Coronary artery (tissue), 2 donors: ENCODE results near the gene HOATZ.

Experiments used
- DNase-seq: peaks from one replicate; pipeline ENCODE4 v3.0.0-alpha.2; 2017; ENCODE audit warnings: low spot score
- H3K27ac ChIP-seq, 2 donors: fragments of 200-600 bp; sonication (generic); one replicate each; pipeline ENCODE4 v1.5.1; 2016 to 2019
- H3K4me3 ChIP-seq: fragments of 200-600 bp; sonication (generic); 2 replicates; pipeline ENCODE4 v1.5.1; 2016; ENCODE audit warnings: mild to moderate bottlenecking, moderate library complexity
- TF ChIP-seq, protein P1 (sequence below): fragments of 200-600 bp; sonication (generic); IDR thresholded peaks from one replicate; pipeline ENCODE4 v1.5.1; 2019; ENCODE audit warnings: antibody characterized with exemption

Gene HOATZ

GRCh38 chr11:111527279-111527678 lies 12.7 kb downstream of the HOATZ start:
- DNase-seq, result no peak
- TF ChIP-seq, protein P1, sequence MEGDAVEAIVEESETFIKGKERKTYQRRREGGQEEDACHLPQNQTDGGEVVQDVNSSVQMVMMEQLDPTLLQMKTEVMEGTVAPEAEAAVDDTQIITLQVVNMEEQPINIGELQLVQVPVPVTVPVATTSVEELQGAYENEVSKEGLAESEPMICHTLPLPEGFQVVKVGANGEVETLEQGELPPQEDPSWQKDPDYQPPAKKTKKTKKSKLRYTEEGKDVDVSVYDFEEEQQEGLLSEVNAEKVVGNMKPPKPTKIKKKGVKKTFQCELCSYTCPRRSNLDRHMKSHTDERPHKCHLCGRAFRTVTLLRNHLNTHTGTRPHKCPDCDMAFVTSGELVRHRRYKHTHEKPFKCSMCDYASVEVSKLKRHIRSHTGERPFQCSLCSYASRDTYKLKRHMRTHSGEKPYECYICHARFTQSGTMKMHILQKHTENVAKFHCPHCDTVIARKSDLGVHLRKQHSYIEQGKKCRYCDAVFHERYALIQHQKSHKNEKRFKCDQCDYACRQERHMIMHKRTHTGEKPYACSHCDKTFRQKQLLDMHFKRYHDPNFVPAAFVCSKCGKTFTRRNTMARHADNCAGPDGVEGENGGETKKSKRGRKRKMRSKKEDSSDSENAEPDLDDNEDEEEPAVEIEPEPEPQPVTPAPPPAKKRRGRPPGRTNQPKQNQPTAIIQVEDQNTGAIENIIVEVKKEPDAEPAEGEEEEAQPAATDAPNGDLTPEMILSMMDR, result no peak
- Histone ChIP-seq H3K4me3 (no peak overlapping the region), H3K27ac (no peak overlapping the region)

GRCh38 chr11:111528557-111528956 lies 14.0 kb downstream of the HOATZ start:
- Histone ChIP-seq H3K27ac (no peak overlapping the region), H3K4me3 (no peak overlapping the region)
- no peak for DNase-seq
- TF ChIP-seq, protein P1, result no peak

- H3K27ac ChIP-seq, result no peak overlapping the region
- H3K4me3 ChIP-seq, result no peak overlapping the region
- TF ChIP-seq, protein P1, result no peak
- DNase-seq, result no peak
These were observed 15.5 kb downstream of the HOATZ start for GRCh38 chr11:111530091-111530490.

DNA sequence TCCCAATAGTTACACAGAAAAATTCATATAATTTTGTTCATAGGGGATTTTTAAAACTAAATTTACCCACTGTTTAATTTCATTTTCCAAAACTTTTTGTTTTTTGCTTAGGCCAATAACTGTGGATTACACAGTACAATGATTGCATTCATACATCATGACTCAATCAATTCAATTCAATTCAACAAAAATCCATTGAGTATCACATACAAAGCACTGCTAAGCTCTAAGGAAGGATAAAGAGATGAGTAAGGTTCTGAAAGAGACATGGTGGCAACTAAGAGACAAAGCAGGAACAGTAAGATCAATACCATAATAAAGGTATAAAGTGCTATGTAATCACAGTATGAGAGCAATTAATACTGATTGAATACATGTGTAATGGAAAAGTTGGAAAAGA lies 16.6 kb downstream of the HOATZ start:
- DNase-seq, result no peak
- Histone ChIP-seq H3K4me3 (no peak overlapping the region), H3K27ac (no peak overlapping the region)
- TF ChIP-seq, protein P1, result no peak

- Histone ChIP-seq H3K27ac (no peak overlapping the region), H3K4me3 (no peak overlapping the region)
- TF ChIP-seq, protein P1, result no peak
- DNase-seq, result no peak
These were observed 17.2 kb downstream of the HOATZ start for GRCh38 chr11:111531687-111532364.

DNA sequence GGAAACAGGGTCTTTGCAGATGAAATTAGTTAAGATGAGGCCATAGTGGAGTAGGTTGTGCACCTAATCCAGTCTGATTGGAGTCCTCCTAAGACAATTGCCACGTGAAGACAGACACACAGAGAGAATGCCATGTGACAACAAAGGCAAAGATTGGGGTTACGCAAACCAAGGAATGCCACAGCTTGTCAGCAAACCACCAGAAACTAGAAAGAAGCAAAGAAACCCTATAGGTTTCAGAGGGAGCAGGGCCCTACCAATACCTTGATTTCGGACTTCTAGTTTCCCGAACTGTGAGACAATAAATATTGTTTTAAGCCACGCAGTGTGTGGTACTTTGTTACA lies 17.8 kb downstream of the HOATZ start:
- no peak for DNase-seq
- no peak overlapping the region for H3K27ac ChIP-seq
- TF ChIP-seq, protein P1, result no peak
- no peak overlapping the region for H3K4me3 ChIP-seq

DNA sequence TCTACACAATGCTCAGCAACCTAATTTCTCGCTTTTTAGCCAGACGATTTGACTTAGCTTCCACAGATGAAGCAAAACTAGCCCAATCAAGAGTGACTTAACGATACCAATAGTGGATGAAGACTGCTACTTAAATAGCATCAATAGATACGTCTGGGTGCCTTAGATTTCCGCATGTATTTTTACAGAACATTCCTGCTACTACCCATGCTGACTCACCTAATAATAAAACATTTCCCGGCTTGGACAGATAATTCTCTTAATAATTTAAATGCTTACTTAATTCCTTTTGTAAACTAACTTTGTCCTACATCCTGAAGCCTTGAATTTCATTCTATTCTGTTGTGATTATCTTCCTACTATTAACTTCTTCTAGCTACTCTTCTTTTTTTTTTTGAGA lies 20.7 kb downstream of the HOATZ start:
- no peak overlapping the region for H3K27ac ChIP-seq
- no peak for DNase-seq
- TF ChIP-seq, protein P1, result no peak

More for the DNA sequence above, 20.7 kb downstream of the HOATZ start:
- H3K4me3 ChIP-seq, result no peak overlapping the region
